Karpas-422 (cell line): ENCODE measurements around the gene HOXB13. TPM values are rescaled to one million over a fixed set of nuclear protein-coding genes. Genes with fewer than 3 reads are reported as not detected.
"Not testable (repeated sequence)": the region's sequence is repeated elsewhere in the genome, so short reads cannot be mapped to it uniquely, and the experiment has no call there.

Experiments
- DNase-seq: peaks from one replicate; pipeline ENCODE4 v3.0.0-alpha.2; 2015
- H2AFZ ChIP-seq: fragments of 200-600 bp; sonication (generic); 2 replicates; pipeline ENCODE4 v1.6.1; 2014; ENCODE audit warnings: antibody characterized with exemption, low read length, mixed read lengths
- H3K27ac ChIP-seq: fragments of 200-600 bp; sonication (generic); 2 replicates; pipeline ENCODE4 v1.5.1; 2014; ENCODE audit warnings: mild to moderate bottlenecking, low read length, moderate library complexity
- H3K27me3 ChIP-seq: fragments of 200-600 bp; sonication (generic); 2 replicates; pipeline ENCODE4 v1.6.1; 2014; ENCODE audit warnings: low read length, mixed read lengths
- H3K36me3 ChIP-seq: fragments of 200-600 bp; sonication (generic); 2 replicates; pipeline ENCODE4 v1.6.1; 2014; ENCODE audit warnings: low read length, mixed read lengths; ENCODE audit not compliant: insufficient read depth
- H3K4me1 ChIP-seq: fragments of 200-600 bp; sonication (generic); 2 replicates; pipeline ENCODE4 v1.6.1; 2014; ENCODE audit warnings: mild to moderate bottlenecking, low read length, mixed read lengths
- H3K4me2 ChIP-seq: fragments of 200-600 bp; sonication (generic); 2 replicates; pipeline ENCODE4 v1.6.1; 2014; ENCODE audit warnings: low read length, low read depth, mild to moderate bottlenecking; ENCODE audit not compliant: poor library complexity, severe bottlenecking
- H3K4me3 ChIP-seq: fragments of 200-600 bp; sonication (generic); 2 replicates; pipeline ENCODE4 v1.5.1; 2014; ENCODE audit warnings: mild to moderate bottlenecking, antibody characterized with exemption, low read length, mixed read lengths
- H3K79me2 ChIP-seq: fragments of 200-600 bp; sonication (generic); 2 replicates; pipeline ENCODE4 v1.6.1; 2014; ENCODE audit warnings: mild to moderate bottlenecking, low read length, mixed read lengths
- H3K9ac ChIP-seq: fragments of 200-600 bp; sonication (generic); 2 replicates; pipeline ENCODE4 v1.6.0; 2014; ENCODE audit warnings: low read length
- H3K9me2 ChIP-seq: fragments of 200-600 bp; sonication (generic), shearing (Covaris generic); replicated peaks from 2 replicates; pipeline ENCODE4 v1.6.0; 2014; ENCODE audit warnings: mild to moderate bottlenecking, low read length, moderate library complexity; ENCODE audit not compliant: insufficient read depth
- H3K9me3 ChIP-seq: fragments of 300-700, 200-600 bp; sonication (generic); 2 replicates; pipeline ENCODE4 v1.6.1; 2014; ENCODE audit warnings: low read length, mixed read lengths
- H4K20me1 ChIP-seq: fragments of 200-600 bp; sonication (generic); 2 replicates; pipeline ENCODE4 v1.6.1; 2014; ENCODE audit warnings: mild to moderate bottlenecking, antibody characterized with exemption, low read length, low read depth; ENCODE audit not compliant: insufficient read depth
- total RNA-seq: library from RNA; depleted of rRNA; stranded (reverse); fragments of >200 nt; shearing (Covaris generic); gene quantifications from 2 replicates; pipeline ENCODE4 v1.2.3, GENCODE V29; 2014; ENCODE audit warnings: low replicate concordance

Gene HOXB13
- total RNA-seq, 1 experiment from 2014 or later: not detected

DNA sequence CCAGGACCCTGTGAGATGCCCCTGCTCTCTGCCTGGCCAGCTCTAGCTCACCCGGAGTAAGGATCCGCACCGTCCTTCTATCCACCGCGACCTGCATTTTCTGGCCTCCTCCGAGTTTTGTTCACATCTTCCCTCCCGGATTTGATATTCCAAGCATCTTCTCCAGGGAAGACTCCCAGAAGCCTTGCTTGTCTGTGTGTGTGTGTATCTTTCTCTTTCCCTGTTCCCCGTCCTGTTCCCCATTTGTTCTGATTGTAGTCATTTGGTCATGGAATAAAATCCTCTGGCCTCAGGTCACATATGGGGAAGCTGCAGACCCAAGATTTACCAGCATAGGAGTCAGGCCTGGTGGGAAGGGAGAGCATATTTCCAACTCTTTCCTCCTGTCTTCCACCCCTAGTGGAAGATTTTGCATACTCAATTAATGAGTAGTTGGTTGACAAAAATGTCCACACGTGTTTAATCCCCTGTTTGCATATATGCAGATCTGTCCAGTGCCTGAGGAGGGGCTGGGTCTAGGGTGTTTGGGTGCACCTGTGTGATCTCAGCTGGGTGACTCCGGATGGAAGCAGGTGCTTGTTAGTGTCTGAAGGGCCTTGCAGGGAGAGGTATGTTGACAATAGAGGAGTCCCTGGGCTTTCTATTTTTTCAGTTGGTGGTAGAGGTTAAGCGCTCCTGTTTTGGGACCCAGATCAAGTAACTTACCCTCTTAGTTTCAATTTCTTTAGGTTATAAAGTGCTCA lies 8.1 kb downstream of the HOXB13 start:
- Histone ChIP-seq H4K20me1 (no peaks in the 10 kb centered on the region), H3K27ac (no peak overlapping the region), H2AFZ (no peak overlapping the region), H3K9me3 (no peaks in the 10 kb centered on the region), H3K27me3 (no peaks in the 10 kb centered on the region), H3K9ac (no peak overlapping the region), H3K4me2 (no peak overlapping the region), H3K4me3 (no peak overlapping the region), H3K4me1 (peaks cover 3% of the 10 kb centered on the region; the same call in 1 of the 2 replicates), H3K9me2 (no peaks in the 10 kb centered on the region), H3K79me2 (no peaks in the 10 kb centered on the region), H3K36me3 (no peaks in the 10 kb centered on the region)
- DNase-seq: no peak

DNA sequence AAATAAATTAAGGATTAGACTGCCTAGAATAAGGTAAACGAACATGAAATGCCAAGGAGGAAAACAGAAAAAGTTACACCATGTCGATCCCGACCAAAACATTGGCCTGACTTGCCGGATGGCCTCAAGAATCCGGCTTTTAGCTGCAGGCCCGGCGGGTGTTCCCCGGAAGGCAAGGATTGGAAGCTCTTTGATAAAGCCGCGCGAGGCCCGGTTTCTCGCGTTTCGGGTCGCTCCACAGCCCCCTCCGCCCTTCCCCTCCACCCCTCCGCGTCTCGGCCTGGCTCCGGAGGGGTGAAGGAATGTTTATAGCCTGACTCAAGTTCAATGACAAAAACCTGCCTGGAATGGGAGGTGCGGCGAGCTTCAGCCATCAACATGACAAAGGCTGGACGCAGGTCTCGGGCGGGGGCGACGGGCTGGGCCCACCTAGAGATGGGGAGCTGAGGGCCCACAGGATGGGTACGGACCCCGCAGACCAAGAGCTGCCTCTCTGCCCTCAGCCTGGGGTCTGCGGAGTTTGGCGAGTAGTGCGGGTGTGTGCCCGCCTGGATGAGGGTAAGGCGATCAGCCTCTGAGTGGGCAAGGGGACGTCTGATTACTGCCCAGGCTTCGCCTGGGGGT lies 8.8 kb downstream of the HOXB13 start:
- no peak overlapping the region for H3K4me2 ChIP-seq
- no peak for DNase-seq

DNA sequence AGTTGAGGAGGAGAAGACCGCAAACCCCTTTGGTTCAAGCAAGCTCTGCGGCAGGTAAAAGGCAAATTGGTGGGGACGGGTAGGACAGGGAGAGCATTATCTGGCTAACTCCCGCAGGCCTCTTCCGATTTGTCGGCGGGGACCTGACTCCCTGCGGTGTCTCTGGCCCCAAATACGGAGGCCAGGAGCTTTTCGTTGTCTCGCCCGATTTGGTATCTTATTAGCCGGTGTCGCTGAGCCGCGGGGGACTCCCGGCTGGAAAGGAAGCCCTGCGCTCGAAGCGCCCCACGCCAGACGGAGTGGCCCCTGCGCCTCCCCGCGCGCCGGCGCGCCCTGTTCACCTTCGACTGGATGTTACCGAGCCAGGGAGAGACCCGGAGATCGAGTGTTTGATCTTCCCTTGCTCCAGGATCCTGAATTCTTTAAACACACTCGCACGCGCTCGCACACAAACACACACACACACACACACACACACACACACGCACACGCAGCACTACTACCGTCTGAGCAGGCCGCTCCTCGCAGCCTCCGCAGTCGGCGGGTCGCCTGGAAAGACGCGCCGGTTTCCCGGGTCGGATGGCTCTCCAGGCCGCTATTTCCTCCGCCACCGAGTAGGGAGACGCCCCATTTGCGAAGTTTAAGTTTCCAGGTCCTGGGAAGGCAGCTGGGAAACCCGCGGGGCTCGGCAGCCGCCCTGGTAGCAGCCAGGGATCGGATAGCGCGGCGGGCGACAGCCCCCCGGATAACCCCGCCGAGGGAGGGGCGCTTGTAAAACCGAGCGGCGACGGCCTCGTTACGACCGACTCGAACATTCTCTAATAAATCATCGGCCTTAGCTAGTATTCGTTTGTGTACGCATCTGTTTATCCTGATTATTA lies 9.5 kb downstream of the HOXB13 start:
- Histone ChIP-seq H3K9me2 (no peaks in the 10 kb centered on the region), H3K9me3 (no peaks in the 10 kb centered on the region), H3K36me3 (no peaks in the 10 kb centered on the region), H3K27me3 (no peaks in the 10 kb centered on the region), H3K27ac (no peak overlapping the region), H2AFZ (no peak overlapping the region), H3K4me2 (no peak overlapping the region), H3K4me3 (no peak overlapping the region), H3K4me1 (peaks cover 3% of the 10 kb centered on the region; the same call in 1 of the 2 replicates), H3K79me2 (no peaks in the 10 kb centered on the region), H4K20me1 (no peaks in the 10 kb centered on the region), H3K9ac (no peak overlapping the region)
- DNase-seq: no peak

More for the DNA sequence above, 8.8 kb downstream of the HOXB13 start:
- H2AFZ ChIP-seq: no peak overlapping the region
- no peak overlapping the region for H3K27ac ChIP-seq
- H3K9me3 ChIP-seq: no peaks in the 10 kb centered on the region
- H3K79me2 ChIP-seq: no peaks in the 10 kb centered on the region
- H3K4me1 ChIP-seq: peaks cover 3% of the 10 kb centered on the region; the same call in 1 of the 2 replicates
- H3K4me3 ChIP-seq: no peak overlapping the region
- H3K27me3 ChIP-seq: no peaks in the 10 kb centered on the region
- no peak overlapping the region for H3K9ac ChIP-seq
- H3K36me3 ChIP-seq: no peaks in the 10 kb centered on the region
- H4K20me1 ChIP-seq: no peaks in the 10 kb centered on the region
- H3K9me2 ChIP-seq: no peaks in the 10 kb centered on the region

DNA sequence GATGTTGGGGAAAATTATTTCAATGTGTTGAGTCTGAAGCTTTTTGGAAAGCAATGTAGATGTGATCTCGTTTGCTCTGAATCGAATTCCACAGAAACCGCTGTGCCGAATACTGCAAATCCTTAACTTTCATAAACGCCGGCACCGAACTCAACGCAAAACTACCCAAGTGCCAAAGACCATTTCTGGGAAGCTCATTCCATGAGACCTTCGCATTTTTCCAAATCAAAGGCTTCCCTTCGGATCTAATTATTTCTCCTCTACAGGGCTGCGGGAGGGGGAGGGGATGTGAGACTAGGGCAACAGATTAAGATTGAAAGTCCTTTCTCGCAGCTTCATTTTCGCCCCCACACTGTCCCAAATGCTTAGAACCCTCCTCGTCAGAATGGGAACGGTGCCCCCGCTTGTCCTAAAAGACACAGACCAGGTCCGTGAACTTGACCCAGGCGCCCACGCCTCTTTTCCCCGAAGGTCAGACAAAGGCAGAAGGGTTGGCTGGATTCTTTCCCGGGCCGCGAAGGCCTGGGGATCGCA lies 10.3 kb downstream of the HOXB13 start:
- no peak overlapping the region for H3K27ac ChIP-seq
- no peak for DNase-seq
- H3K9me3 ChIP-seq: no peaks in the 10 kb centered on the region
- no peak overlapping the region for H3K9ac ChIP-seq
- H4K20me1 ChIP-seq: no peaks in the 10 kb centered on the region
- H3K4me1 ChIP-seq: peaks cover 3% of the 10 kb centered on the region; the same call in 1 of the 2 replicates
- H3K4me3 ChIP-seq: no peak overlapping the region
- H3K4me2 ChIP-seq: no peak overlapping the region
- no peak overlapping the region for H2AFZ ChIP-seq
- no peaks in the 10 kb centered on the region for H3K27me3 ChIP-seq
- no peaks in the 10 kb centered on the region for H3K79me2 ChIP-seq
- H3K36me3 ChIP-seq: no peaks in the 10 kb centered on the region
- H3K9me2 ChIP-seq: no peaks in the 10 kb centered on the region

DNA sequence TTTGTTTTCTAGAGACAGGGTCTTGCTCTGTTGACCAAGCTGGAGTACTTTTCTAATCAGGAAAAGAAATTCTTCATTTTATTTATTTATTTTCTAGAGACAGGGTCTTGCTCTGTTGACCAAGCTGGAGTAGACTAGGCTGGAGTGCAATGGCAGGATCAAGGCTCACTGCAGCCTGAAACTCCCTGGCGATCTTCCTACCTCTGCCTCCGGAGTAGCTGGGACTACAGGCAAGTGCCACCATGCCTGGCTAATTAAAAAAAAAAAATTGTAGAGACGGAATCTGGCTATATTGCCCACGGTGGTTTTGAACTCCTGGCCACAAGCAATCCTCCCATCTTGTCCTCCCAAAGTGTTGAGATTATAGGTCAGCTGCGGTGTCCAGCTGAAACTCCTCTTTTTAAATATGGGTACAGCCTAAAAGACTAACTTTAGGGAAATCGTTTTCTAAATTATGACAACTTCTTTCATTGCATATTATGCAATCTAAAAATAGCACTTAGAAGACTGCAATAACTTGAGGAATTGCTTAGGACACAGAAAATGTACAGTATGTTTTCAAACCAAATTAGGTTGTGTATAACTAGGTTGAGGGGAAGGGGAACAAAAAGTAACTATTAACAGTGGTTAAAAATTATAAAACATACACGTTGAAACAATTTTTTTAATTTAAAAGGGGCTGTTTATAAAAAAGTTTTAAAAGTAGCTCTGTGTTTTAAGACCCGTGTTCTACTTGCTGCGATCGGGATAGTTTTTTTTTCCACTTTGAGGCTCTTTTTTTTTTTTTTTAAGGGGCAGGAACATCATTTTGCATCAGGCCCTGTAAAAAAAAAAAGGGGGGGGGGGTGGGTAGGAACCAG lies 11.0 kb downstream of the HOXB13 start:
- no peak overlapping the region for H2AFZ ChIP-seq
- no peak overlapping the region for H3K4me3 ChIP-seq
- H3K27ac ChIP-seq: no peak overlapping the region
- H3K4me2 ChIP-seq: no peak overlapping the region
- no peaks in the 10 kb centered on the region for H3K27me3 ChIP-seq
- H3K9me2 ChIP-seq: no peaks in the 10 kb centered on the region
- DNase-seq: no peak
- no peaks in the 10 kb centered on the region for H4K20me1 ChIP-seq
- H3K4me1 ChIP-seq: peaks cover 3% of the 10 kb centered on the region; the same call in 1 of the 2 replicates
- no peak overlapping the region for H3K9ac ChIP-seq
- no peaks in the 10 kb centered on the region for H3K79me2 ChIP-seq
- H3K36me3 ChIP-seq: no peaks in the 10 kb centered on the region
- H3K9me3 ChIP-seq: no peaks in the 10 kb centered on the region

DNA sequence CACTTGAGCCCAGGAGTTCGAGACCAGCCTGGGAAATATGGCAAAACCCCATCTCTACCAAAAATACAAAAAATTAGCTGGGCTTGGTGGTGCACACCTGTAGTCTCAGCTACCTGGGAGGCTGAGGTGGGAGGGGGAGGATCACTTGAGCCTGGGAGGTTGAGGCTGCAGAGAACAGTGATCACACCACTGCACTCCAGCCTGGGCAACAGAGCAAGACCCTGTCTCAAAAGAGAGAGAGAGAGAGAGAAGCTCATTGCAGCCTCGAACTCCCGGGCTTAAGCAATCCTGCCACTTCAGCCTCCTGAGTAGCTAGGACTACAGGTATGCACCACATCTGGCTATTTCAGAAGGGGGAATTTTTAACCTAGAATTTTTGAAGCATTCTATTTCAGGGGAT lies 12.0 kb downstream of the HOXB13 start:
- not testable (repeated sequence) for H3K9ac ChIP-seq, H2AFZ ChIP-seq, H3K4me2 ChIP-seq, H3K36me3 ChIP-seq, H3K4me1 ChIP-seq, H4K20me1 ChIP-seq, H3K9me3 ChIP-seq, H3K27ac ChIP-seq, DNase-seq, H3K9me2 ChIP-seq, H3K27me3 ChIP-seq, H3K4me3 ChIP-seq, H3K79me2 ChIP-seq

DNA sequence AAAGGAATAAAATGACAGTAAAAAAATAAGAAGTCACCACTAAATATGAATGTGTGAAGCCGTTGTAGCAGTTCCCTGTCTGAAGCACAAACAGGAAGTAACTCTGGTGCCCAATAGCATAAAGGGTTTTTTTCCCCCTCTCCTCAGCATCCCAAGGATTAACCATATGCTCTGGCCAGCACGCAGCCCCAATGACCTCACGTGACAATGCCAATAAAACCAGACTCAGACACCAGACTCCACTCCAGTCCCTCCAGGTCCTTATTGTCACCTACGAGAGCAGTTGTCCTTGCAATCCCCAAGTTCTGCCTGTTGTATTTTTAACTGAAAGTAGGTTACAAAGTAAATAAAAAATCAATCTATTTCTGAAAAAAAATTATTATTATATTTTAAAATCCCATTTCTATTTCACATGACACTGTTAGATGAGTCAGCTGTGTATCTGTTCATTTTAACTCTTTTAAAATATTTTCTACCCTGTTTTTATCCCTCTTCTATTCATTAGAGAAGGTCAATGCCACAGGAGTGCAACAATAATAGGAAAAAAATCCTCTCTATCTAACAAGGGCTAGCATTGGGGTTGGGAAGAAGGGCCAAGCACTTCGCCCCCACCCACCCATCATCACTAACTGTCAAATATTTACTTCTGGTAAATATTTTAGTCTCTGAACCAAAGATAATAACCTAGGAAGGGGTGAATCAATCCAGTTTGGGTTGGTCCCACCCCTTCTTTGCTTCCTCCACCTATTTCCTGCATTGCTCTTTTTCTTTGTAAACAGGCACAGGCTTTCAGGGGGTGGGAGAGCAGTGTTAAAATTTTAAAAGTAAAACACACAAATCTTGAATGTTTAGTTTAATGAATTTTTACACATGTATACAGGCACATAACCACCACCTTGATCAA lies 12.8 kb downstream of the HOXB13 start:
- no peak overlapping the region for H3K27ac ChIP-seq
- no peaks in the 10 kb centered on the region for H4K20me1 ChIP-seq
- H3K79me2 ChIP-seq: no peaks in the 10 kb centered on the region
- no peaks in the 10 kb centered on the region for H3K9me3 ChIP-seq
- no peak for DNase-seq
- H3K27me3 ChIP-seq: no peaks in the 10 kb centered on the region
- H3K4me3 ChIP-seq: no peak overlapping the region
- H3K4me1 ChIP-seq: peaks cover 3% of the 10 kb centered on the region; the same call in 1 of the 2 replicates
- no peak overlapping the region for H3K4me2 ChIP-seq
- H3K36me3 ChIP-seq: no peaks in the 10 kb centered on the region
- no peak overlapping the region for H2AFZ ChIP-seq
- no peak overlapping the region for H3K9ac ChIP-seq
- no peaks in the 10 kb centered on the region for H3K9me2 ChIP-seq
